Measurements from ENCODE around the gene APOA4. TPM values are rescaled to one million over a fixed set of nuclear protein-coding genes. Genes with fewer than 3 reads are reported as not detected.

APOA4 gene
- total RNA-seq, 1 donor from 2014 or later = not detected

DNA sequence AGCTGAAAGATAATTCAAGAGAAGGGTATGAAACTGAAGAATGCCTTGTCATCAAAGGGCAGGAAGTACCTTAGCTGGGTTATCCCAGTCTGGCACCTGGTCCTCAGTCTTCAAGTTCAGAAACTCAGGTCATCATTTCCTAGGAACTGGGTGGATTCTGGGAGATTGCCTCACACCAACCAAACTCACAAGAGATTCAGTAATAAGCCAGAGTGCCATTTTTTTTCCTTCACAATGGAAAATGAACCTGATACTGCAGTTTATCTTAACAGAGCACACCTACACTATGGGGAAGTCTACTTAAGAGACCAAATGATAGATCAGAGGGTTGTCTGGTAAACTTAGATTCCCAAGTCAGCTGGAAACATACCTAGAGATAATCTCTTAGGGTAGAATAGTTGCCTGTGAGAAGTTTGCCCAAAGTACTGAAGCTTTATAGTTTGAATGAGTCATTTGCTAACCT is 46.6 kb downstream of the APOA4 start:
- DNase-seq (ENCODE audit: low read depth) = no peak

DNA sequence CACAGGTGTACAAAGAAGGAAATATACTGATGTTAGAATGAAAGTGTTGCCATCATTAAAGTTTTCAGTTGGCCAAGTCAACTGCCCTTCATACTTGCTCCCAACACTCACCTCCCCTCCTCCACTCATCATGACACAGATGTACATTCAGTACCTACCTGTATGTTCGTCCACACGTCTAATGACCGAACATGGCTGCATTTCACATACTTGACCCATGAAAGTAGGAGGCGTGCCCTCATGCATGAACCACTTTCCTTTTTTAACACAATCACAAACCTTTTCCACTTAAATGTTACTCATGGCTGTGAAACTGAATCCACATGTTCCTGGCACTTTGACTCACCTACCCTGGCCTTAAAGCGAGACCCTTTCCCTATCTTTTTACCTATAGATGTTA is 47.1 kb downstream of the APOA4 start:
- DNase-seq (ENCODE audit: low read depth) = no peak

DNA sequence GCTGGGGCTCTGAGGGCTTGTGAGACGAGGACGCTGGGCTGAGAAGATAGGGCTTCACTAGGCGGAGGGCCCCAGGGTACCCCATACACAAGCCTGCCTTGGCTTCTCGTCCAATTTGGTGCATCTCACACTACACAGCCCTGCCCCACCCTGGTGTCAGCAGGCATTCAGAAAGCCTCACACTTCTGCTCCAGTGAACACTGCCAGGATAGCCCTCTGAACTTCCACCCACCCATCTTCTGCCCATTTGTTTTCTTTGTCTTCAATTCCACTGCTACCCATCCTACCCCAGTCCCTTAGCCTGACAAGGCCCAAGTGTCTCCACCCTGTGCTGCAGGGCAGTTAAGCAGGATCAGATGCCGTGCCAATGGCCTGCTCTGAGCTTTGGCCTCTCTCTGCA is 48.4 kb downstream of the APOA4 start:
- DNase-seq (ENCODE audit: low read depth) = no peak

DNA sequence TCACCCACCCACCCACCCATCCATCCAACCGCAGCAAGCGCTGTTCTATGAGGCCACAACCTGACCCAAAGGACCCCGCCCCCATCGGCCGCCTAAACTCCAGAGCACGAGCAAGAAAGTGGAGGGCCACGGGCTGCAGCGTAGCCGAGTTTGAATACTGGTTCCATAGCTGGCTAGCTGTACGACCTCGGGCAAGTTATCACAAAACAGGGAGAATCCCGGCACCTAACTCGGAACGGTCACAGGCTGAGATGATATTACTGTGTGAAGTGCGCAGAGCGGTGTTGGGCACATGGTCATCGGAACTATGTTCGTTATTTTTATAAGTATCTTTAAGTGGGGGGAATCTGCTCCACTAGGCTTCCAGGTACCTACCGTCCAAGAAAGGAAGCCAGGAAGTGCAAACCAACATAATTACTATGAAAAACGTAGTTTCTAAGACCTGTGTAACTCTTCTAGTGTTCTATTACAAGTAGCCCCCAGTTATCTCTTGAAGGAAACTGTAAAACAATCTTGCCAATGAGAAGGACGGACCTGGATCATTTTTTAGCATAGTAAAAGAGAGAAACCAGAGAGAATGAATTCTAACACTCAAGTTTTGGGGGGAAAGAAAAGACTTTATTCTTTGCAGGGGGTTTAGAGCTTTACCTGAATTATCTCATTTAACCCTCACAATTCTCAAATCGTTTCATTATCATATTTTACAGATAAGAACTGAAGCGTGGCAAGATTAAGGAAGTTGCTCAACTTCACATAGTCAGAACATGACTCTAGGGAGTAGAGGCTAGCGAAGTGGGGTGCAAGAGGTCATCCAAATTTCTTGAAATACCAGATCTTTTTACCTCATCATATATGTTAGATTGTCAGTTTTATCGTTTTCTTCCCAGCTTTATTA is 49.7 kb downstream of the APOA4 start:
- peak; percentile 16 for DNase-seq (ENCODE audit: low read depth)

DNA sequence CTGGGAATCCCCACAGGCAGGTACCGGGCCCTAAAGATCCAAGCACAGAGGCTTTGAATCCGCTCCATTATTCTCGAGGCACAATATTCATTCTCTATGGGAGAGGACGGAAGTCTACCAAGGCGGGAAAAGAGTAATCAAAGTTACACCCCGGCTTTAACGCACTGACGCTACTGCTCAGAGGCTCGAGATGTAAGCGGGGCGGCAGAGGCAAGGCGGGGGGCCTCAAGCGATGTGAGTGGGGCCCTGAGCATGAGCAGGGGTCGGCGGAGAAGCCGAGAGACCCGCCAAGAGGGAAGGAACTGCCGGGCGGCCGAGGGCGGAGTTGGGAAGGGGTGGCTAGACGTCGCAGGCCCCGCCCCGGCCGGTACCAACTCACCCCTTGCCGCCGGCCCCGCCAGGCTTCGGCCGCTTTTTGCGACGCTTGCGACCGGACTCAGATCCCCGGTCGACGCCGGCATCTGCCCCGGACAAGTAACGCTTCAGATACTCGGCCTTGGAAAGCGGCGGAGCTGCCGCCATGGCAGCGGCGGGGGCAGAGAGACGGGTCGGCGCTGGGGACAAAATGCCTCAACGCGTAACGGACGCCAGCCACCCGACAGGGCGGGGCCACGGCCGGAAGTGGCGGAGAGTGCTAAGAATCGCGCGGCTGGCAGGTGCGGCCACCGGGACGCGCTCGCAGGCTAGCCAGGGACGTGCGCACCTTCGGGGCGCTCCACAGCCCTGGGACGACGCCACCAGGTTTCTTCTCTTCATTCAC is 50.5 kb downstream of the APOA4 start, which contains the start of gene BUD13:
Gene BUD13, minus strand, starts transcription at position 545 of the 760 bp plus-strand sequence. Its CDS starts 23 bp downstream, at position 522.
- peak; percentile 50 for DNase-seq (ENCODE audit: low read depth)

DNA sequence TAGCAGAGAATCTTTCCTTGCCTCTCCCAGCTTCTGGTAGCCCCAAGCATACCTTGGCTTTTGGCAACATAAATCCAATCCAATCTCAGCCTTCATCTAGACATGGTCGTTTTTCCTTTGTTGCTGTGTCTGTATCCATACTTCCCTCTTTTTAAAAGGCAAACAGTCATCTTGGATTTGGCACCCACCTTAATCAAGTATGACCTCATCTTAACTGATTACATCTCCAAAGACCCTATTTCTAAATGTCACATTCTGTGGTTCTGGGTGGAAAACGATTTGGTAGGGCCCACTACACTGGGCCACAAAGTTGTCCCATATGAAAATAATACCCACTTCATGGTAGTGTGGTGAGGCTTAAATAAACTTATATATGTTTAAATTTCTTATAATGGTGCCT is 51.2 kb downstream of the APOA4 start:
- DNase-seq (ENCODE audit: low read depth) = no peak

Other genes with a start within 250 kb of the APOA4 start
- gene BUD13, start 50.3 kb downstream of the APOA4 start, total RNA-seq = 13.4 and 14.2 TPM in 2 replicates
- gene ZPR1, start 35.3 kb downstream of the APOA4 start, total RNA-seq = 54.7 and 58.6 TPM in 2 replicates
- gene APOA5, start 31.4 kb downstream of the APOA4 start, total RNA-seq = not detected in 2 replicates
- not detected in 2 replicates for gene APOC3, start 6.6 kb upstream of the APOA4 start, total RNA-seq
- 0.10 TPM in 1 of 2 replicates, not detected in the other for gene APOA1, start 14.3 kb upstream of the APOA4 start, total RNA-seq